Ascending aorta (tissue), 2 donors: ENCODE results near the gene SENP1. TPM values are rescaled to one million over a fixed set of nuclear protein-coding genes. Genes with fewer than 3 reads are reported as not detected.

ENCODE experiments used
- DNase-seq, 2 donors: peaks; one replicate each; pipeline ENCODE4 v3.0.0-alpha.2; 2019; ENCODE audit warnings: low spot score in 2 of 2
- H3K27ac ChIP-seq, 2 donors: fragments of 200-600 bp; sonication (generic); one replicate each; pipeline ENCODE4 v1.5.1; 2016 to 2017; ENCODE audit warnings: mild to moderate bottlenecking in 1 of 2
- H3K27me3 ChIP-seq: fragments of 200-600 bp; sonication (generic); one replicate; pipeline ENCODE4 v1.5.1; 2017
- H3K36me3 ChIP-seq, 2 donors: fragments of 200-600 bp; sonication (generic); one replicate each; pipeline ENCODE4 v1.5.1; 2016
- H3K4me1 ChIP-seq, 2 donors: fragments of 200-600 bp; sonication (generic); one replicate each; pipeline ENCODE4 v1.5.1; 2016 to 2017; ENCODE audit warnings: mild to moderate bottlenecking in 1 of 2
- H3K4me3 ChIP-seq, 2 donors: fragments of 200-600 bp; sonication (generic); one replicate each; pipeline ENCODE4 v1.5.1; 2016 to 2017; ENCODE audit warnings: mild to moderate bottlenecking in 1 of 2
- H3K9me3 ChIP-seq, 2 donors: fragments of 200-600 bp; sonication (generic); one replicate each; pipeline ENCODE4 v1.5.1; 2016
- intact Hi-C: fragments of 100-400 bp; cut with DNase I; formaldehyde crosslinking; loops from one replicate; pipeline ENCODE4 v1.15.1; 2023
- total RNA-seq: library from RNA; depleted of rRNA; stranded (reverse); fragments of >200 nt; gene quantifications from one replicate; pipeline ENCODE4 v1.1.0, GENCODE V29; 2016
- TF ChIP-seq, protein P1 (sequence below), 3 experiments: fragments of 200-600 bp in 2 of 3; fragments of 450-650 bp in 1 of 3; sonication (generic) in 2 of 3; IDR thresholded peaks; one replicate each; pipeline ENCODE4 v1.5.1; 2016 to 2019; ENCODE audit warnings: antibody characterized with exemption in 3 of 3, mild to moderate bottlenecking in 1 of 3, moderate library complexity in 1 of 3

The SENP1 gene
- total RNA-seq, 1 donor from 2014 or later, result 11.3 TPM

DNA sequence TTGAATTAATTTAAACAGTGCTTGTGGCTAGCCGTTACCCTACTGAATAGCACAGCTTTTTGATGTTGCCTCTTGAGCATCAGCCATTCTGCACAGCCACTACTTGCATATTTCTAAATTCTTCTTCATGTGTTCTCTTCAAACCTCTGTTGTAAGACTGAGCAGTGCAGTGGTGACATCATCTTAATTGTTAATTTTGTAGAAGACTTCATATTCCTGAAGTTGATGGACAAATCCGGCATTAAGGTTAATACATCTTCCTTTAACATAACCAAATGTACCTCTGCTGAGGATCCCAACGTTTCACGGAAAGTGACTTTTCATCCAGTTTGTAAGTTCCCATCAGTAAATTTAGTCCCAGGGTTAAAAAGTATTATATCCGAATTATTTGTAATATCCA is 25.6 kb downstream of the SENP1 start:
- Histone ChIP-seq H3K36me3 (peaks cover 0 to 48% of the 10 kb centered on the region in 2 donors), H3K27me3 (no peaks in the 10 kb centered on the region), H3K4me3 (no peak overlapping the region), H3K9me3 (no peaks in the 10 kb centered on the region), H3K4me1 (no peaks in the 10 kb centered on the region), H3K27ac (no peak overlapping the region)
- DNase-seq, result no peak
- intact Hi-C loops, result no loop called here
- TF ChIP-seq, protein P1, sequence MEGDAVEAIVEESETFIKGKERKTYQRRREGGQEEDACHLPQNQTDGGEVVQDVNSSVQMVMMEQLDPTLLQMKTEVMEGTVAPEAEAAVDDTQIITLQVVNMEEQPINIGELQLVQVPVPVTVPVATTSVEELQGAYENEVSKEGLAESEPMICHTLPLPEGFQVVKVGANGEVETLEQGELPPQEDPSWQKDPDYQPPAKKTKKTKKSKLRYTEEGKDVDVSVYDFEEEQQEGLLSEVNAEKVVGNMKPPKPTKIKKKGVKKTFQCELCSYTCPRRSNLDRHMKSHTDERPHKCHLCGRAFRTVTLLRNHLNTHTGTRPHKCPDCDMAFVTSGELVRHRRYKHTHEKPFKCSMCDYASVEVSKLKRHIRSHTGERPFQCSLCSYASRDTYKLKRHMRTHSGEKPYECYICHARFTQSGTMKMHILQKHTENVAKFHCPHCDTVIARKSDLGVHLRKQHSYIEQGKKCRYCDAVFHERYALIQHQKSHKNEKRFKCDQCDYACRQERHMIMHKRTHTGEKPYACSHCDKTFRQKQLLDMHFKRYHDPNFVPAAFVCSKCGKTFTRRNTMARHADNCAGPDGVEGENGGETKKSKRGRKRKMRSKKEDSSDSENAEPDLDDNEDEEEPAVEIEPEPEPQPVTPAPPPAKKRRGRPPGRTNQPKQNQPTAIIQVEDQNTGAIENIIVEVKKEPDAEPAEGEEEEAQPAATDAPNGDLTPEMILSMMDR (IDR thresholded peaks at IDR 0.05), result no peak

DNA sequence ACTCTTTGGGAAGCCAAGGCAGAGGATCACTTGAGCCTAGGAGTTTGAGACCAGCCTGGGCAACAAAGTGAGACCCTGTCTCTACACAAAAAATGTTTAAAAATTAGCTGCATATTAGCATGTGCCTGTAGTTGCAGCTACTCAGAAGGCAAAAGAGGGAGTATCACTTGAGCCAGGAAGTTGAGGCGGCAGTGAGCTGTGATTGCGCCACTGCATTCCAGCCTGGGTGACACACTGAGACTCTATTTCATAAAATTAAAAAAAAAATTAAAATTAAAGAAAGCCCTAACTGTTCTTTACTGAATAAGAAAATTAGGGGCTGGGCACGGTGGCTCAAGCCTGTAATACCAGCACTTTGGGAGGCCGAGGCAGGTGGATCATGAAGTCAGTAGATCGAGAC is 27.0 kb downstream of the SENP1 start:
- H3K4me3 ChIP-seq, result no peak overlapping the region
- no peaks in the 10 kb centered on the region for H3K9me3 ChIP-seq
- H3K27me3 ChIP-seq, result no peaks in the 10 kb centered on the region
- TF ChIP-seq, protein P1 (IDR thresholded peaks at IDR 0.05), result no peak
- intact Hi-C loops, result no loop called here
- H3K27ac ChIP-seq, result no peak overlapping the region
- no peak for DNase-seq
- no peaks in the 10 kb centered on the region for H3K4me1 ChIP-seq
- H3K36me3 ChIP-seq, result peaks cover 0 to 54% of the 10 kb centered on the region in 2 donors

DNA sequence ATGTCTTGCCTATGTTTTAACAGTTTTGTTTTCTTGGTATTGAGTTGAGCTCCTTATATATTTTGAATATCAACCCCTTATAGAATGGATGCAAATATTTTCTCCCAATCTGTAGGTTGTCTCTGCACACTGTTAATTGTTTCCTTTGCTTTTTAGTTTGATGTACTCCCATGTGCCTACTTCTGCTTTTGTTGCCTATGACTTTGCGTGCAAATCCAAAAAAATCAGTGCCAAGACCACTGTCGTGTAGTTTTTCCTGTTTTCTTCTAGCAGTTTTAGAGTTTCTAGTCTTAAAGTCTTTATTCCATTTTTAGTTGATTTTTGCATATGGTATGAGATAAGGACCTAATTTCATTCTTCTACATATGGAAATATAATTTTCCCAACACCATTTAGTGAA is 28.8 kb downstream of the SENP1 start:
- Histone ChIP-seq H3K27ac (no peak overlapping the region), H3K27me3 (no peaks in the 10 kb centered on the region), H3K9me3 (no peaks in the 10 kb centered on the region), H3K4me3 (no peak overlapping the region), H3K4me1 (no peaks in the 10 kb centered on the region), H3K36me3 (peaks cover 4 to 57% of the 10 kb centered on the region in 2 donors)
- TF ChIP-seq, protein P1 (IDR thresholded peaks at IDR 0.05), result no peak
- intact Hi-C loops, result no loop called here
- no peak for DNase-seq

GRCh38 chr12:48075832-48076231 is 30.0 kb downstream of the SENP1 start:
- no peaks in the 10 kb centered on the region for H3K9me3 ChIP-seq
- intact Hi-C loops, result no loop called here
- no peak overlapping the region for H3K27ac ChIP-seq
- H3K36me3 ChIP-seq, result peaks cover 4 to 59% of the 10 kb centered on the region in 2 donors
- no peak overlapping the region for H3K4me3 ChIP-seq
- TF ChIP-seq, protein P1 (IDR thresholded peaks at IDR 0.05), result no peak
- H3K4me1 ChIP-seq, result no peaks in the 10 kb centered on the region
- DNase-seq, result no peak
- H3K27me3 ChIP-seq, result no peaks in the 10 kb centered on the region

GRCh38 chr12:48074266-48074665 is 31.6 kb downstream of the SENP1 start:
- intact Hi-C loops, result no loop called here
- H3K36me3 ChIP-seq, result peaks cover 9 to 62% of the 10 kb centered on the region in 2 donors
- H3K27ac ChIP-seq, result no peak overlapping the region
- H3K9me3 ChIP-seq, result no peaks in the 10 kb centered on the region
- TF ChIP-seq, protein P1 (IDR thresholded peaks at IDR 0.05), result no peak
- H3K27me3 ChIP-seq, result no peaks in the 10 kb centered on the region
- no peak for DNase-seq
- H3K4me1 ChIP-seq, result no peaks in the 10 kb centered on the region
- H3K4me3 ChIP-seq, result no peak overlapping the region

DNA sequence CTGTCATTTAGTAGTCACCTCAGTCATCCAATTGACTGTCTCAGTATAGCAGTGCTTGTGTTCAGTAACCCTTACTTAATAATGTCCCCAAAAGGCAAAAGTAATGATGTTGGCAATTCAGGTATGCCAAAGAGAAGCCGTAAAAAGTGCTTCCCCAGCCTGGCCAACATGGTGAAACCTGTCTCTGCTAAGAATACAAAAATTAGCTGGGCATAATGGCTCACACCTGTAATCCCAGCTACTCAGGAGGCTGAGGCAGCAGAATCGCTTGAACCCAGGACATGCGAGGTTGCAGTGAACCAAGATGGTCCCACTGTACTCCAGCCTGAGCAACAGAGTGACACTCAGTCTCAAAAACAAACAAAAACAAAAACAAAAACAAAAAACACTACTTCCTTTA is 33.6 kb downstream of the SENP1 start:
- Histone ChIP-seq H3K36me3 (peaks cover 9 to 72% of the 10 kb centered on the region in 2 donors), H3K4me3 (no peak overlapping the region), H3K4me1 (no peaks in the 10 kb centered on the region), H3K27ac (no peak overlapping the region), H3K9me3 (no peaks in the 10 kb centered on the region), H3K27me3 (no peaks in the 10 kb centered on the region)
- no peak for DNase-seq
- intact Hi-C loops, result no loop called here
- TF ChIP-seq, protein P1 (IDR thresholded peaks at IDR 0.05), result no peak
